Measurements from ENCODE around the gene GBX1. TPM values are rescaled to one million over a fixed set of nuclear protein-coding genes. Genes with fewer than 3 reads are reported as not detected.

The GBX1 gene
- total RNA-seq: not detected in 2 replicates

GRCh38 chr7:151167197-151167961, at the start of gene GBX1:
Gene GBX1 (minus strand): TSS chr7:151167694. CDS start chr7:151167548, 146 bp downstream.

GRCh38 chr7:151210087-151210854, 42.8 kb upstream of the GBX1 start, which contains the start of gene H2BK1:
Gene H2BK1 (minus strand): TSS chr7:151210488. CDS start chr7:151210318, 170 bp downstream.

GRCh38 chr7:151186640-151187408, 19.3 kb upstream of the GBX1 start, which contains the start of gene ASB10:
Gene ASB10 (minus strand): TSS chr7:151187250. CDS start chr7:151187130, 120 bp downstream.

Other genes with a start within 250 kb of the GBX1 start
- gene KCNH2, start 189.4 kb downstream of the GBX1 start, total RNA-seq: not detected in 2 replicates
- gene NOS3, start 176.7 kb downstream of the GBX1 start, total RNA-seq: 25.3 and 34.3 TPM in 2 replicates
- gene ATG9B, start 143.2 kb downstream of the GBX1 start, total RNA-seq: not detected in 2 replicates
- 37.6 and 46.2 TPM in 2 replicates for gene ABCB8, start 139.2 kb downstream of the GBX1 start, total RNA-seq
- gene ASIC3, start 119.2 kb downstream of the GBX1 start, total RNA-seq: not detected in 2 replicates
- 11.5 and 16.9 TPM in 2 replicates for gene CDK5, start 109.8 kb downstream of the GBX1 start, total RNA-seq
- 123 and 130 TPM in 2 replicates for gene SLC4A2, start 108.1 kb downstream of the GBX1 start, total RNA-seq
- gene FASTK, start 86.9 kb downstream of the GBX1 start, total RNA-seq: 58.4 and 84.6 TPM in 2 replicates
- 35.4 and 40.9 TPM in 2 replicates for gene TMUB1, start 84.2 kb downstream of the GBX1 start, total RNA-seq
- gene AGAP3, start 81.2 kb downstream of the GBX1 start, total RNA-seq: 31.6 and 41.0 TPM in 2 replicates
- gene ASB10, start 19.6 kb upstream of the GBX1 start, total RNA-seq: not detected in 2 replicates
- gene H2BK1, start 42.8 kb upstream of the GBX1 start, total RNA-seq: not detected in 2 replicates
- gene ABCF2, start 59.5 kb upstream of the GBX1 start, total RNA-seq: 72.6 and 73.6 TPM in 2 replicates
- gene CHPF2, start 64.8 kb upstream of the GBX1 start, total RNA-seq: 66.8 and 70.4 TPM in 2 replicates
- gene SMARCD3, start 81.0 kb upstream of the GBX1 start, total RNA-seq: 0.33 and 0.59 TPM in 2 replicates
- gene NUB1, start 174.1 kb upstream of the GBX1 start, total RNA-seq: 52.8 and 56.6 TPM in 2 replicates
- gene WDR86, start 242.3 kb upstream of the GBX1 start, total RNA-seq: not detected in 2 replicates

Data from mammary microvascular endothelial cell (primary cell).